GM12873 (cell line): ENCODE measurements around the gene ECT2L.

Source experiments
- TF ChIP-seq, protein P1 (sequence below): IDR thresholded peaks from 2 replicates; pipeline ENCODE4 v1.5.1; 2012; ENCODE audit warnings: low read depth, mild to moderate bottlenecking, moderate library complexity, low read length, control low read depth; ENCODE audit not compliant: insufficient read depth; ENCODE audit errors: missing control alignments

ECT2L gene

GRCh38 chr6:138912308-138912707, 116.4 kb downstream of the ECT2L start:
- TF ChIP-seq, protein P1, sequence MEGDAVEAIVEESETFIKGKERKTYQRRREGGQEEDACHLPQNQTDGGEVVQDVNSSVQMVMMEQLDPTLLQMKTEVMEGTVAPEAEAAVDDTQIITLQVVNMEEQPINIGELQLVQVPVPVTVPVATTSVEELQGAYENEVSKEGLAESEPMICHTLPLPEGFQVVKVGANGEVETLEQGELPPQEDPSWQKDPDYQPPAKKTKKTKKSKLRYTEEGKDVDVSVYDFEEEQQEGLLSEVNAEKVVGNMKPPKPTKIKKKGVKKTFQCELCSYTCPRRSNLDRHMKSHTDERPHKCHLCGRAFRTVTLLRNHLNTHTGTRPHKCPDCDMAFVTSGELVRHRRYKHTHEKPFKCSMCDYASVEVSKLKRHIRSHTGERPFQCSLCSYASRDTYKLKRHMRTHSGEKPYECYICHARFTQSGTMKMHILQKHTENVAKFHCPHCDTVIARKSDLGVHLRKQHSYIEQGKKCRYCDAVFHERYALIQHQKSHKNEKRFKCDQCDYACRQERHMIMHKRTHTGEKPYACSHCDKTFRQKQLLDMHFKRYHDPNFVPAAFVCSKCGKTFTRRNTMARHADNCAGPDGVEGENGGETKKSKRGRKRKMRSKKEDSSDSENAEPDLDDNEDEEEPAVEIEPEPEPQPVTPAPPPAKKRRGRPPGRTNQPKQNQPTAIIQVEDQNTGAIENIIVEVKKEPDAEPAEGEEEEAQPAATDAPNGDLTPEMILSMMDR, result no peak

DNA sequence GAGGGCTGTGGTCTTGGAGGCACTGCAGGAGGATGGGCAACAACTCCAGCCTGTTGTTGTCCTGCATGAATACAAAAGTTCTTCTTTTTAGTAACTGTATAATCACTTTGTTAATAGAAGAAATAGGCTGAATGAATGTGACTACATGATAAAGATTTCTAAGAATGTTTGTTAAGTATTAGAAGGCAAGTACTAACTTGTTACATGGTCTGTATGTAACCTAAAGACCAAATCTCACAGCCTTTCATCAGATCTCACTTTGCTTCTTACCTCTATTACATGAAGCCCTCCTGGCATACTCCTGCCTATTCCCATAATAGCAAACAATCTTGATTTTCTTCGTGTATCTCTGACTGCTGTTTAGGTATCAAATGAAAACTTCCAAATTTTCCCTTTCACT, 118.8 kb downstream of the ECT2L start:
- TF ChIP-seq, protein P1, result no peak

DNA sequence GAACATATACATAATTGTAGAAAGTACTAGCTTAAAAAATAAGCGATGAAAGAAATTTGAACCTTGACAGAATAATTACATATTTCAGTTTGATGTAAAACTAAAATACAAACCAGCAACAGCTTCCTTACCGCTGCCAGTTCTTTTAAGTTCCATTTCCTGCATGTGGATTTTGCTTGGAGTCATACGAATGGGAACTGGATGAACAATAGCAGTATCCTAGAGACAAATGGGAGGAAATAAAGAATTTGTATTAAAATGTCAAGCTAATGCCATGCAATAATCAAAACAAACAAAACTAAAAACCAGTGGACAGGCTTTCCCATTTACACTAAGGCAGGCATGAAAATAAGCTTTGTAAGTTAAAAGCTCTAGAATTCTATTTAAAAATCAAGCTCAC, 125.0 kb downstream of the ECT2L start:
- TF ChIP-seq, protein P1, result no peak

DNA sequence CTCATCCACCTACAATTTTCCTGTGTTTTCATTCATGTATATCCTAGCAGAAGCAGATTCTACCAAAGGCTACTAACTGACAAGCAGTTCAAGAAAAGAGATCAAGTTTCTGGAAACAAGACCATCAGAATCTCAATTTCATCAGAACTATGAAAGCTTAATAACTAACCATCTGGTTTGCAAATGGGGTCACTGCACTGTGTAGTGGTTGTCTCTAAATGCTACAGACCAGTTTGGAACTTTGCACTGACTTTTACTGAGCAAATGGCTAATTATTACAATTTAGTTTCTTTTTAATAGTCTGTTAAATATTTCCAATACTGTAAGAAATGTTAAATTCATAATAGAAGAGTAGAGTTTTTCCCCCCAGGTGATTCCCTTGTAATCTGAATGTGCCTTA, 127.7 kb downstream of the ECT2L start:
- TF ChIP-seq, protein P1, result no peak

DNA sequence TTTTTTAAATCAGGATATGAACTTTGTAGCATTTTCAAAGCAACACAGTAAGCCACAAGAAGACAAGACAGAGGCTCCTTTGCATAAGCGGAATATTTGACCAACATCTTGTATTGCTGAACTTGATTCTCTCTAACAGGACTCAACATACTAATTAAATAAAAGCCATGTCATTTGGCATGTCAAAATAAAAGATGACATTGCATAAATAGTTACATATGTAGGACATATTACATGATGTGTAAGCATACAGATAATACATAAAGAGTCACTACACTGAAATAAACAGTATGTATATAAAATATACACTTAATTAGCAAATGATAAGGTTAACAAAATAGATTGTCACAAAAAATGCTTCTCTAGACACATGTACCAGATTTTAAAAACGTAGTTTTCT, 129.9 kb downstream of the ECT2L start:
- TF ChIP-seq, protein P1, result no peak

GRCh38 chr6:138926579-138926978, 130.7 kb downstream of the ECT2L start:
- TF ChIP-seq, protein P1, result no peak

- TF ChIP-seq, protein P1, result no peak
These were observed 135.8 kb downstream of the ECT2L start for GRCh38 chr6:138931660-138932059.
